Coronary artery (tissue), 2 donors: ENCODE data around the gene CCNG2.

Experiments used
- DNase-seq: peaks from one replicate; pipeline ENCODE4 v3.0.0-alpha.2; 2017; ENCODE audit warnings: low spot score
- H3K27ac ChIP-seq, 2 donors: fragments of 200-600 bp; sonication (generic); one replicate each; pipeline ENCODE4 v1.5.1; 2016 to 2019
- H3K4me3 ChIP-seq: fragments of 200-600 bp; sonication (generic); 2 replicates; pipeline ENCODE4 v1.5.1; 2016; ENCODE audit warnings: mild to moderate bottlenecking, moderate library complexity
- TF ChIP-seq, protein P1 (sequence below): fragments of 200-600 bp; sonication (generic); IDR thresholded peaks from one replicate; pipeline ENCODE4 v1.5.1; 2019; ENCODE audit warnings: antibody characterized with exemption

CCNG2 gene

DNA sequence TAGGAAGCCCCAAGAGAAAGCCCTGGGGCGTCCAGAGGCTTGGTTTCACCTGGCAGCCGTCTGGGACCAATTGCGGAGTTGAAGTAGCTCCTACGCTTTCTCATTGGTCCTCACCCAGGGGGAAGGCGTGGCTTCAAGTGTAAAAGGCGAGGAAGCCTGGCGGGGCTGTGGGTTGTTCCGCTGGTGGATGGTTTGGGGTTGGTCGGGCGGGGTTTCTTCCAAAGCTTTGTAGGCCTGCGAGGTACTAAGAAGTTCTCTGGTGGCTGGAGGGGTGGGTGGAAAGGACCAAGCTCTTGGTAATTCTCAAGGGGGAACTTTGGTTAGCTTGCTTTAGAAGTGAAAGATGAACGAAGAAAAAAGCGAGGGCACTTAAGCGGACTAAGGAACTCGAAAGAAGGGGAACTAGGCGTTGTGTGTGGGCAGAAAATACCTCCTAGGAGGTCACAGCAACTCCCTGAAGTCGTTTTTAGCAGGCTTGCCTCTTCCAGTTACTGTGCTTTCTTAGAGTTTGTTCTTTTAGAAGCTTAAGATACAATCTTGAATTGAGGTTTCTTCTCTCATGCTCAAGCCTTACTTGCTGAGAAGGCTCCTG lies 36.6 kb downstream of the CCNG2 start:
- Histone ChIP-seq H3K27ac (no peak overlapping the region), H3K4me3 (no peak overlapping the region)
- no peak for DNase-seq
- TF ChIP-seq, protein P1, sequence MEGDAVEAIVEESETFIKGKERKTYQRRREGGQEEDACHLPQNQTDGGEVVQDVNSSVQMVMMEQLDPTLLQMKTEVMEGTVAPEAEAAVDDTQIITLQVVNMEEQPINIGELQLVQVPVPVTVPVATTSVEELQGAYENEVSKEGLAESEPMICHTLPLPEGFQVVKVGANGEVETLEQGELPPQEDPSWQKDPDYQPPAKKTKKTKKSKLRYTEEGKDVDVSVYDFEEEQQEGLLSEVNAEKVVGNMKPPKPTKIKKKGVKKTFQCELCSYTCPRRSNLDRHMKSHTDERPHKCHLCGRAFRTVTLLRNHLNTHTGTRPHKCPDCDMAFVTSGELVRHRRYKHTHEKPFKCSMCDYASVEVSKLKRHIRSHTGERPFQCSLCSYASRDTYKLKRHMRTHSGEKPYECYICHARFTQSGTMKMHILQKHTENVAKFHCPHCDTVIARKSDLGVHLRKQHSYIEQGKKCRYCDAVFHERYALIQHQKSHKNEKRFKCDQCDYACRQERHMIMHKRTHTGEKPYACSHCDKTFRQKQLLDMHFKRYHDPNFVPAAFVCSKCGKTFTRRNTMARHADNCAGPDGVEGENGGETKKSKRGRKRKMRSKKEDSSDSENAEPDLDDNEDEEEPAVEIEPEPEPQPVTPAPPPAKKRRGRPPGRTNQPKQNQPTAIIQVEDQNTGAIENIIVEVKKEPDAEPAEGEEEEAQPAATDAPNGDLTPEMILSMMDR = no peak

DNA sequence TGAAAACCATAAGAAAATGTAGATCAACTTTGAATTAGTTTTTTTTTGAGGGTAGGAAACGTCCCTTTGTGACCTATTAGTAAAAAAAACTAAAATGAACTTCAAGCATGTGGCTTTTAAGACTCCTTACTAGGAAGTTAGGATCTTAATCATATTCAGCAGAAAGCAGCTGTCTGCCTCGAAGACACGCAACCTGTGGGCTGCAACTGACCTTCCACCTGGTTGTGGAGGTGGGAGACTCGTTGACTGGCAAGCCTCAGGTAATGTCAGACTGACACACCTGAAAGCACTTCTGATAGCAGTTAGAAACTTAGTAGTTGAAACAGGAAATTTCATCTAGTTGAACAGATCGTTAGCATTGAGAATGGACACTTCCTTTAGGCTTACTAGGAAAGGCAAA lies 37.4 kb downstream of the CCNG2 start:
- Histone ChIP-seq H3K27ac (no peak overlapping the region), H3K4me3 (no peak overlapping the region)
- TF ChIP-seq, protein P1 = no peak
- no peak for DNase-seq

DNA sequence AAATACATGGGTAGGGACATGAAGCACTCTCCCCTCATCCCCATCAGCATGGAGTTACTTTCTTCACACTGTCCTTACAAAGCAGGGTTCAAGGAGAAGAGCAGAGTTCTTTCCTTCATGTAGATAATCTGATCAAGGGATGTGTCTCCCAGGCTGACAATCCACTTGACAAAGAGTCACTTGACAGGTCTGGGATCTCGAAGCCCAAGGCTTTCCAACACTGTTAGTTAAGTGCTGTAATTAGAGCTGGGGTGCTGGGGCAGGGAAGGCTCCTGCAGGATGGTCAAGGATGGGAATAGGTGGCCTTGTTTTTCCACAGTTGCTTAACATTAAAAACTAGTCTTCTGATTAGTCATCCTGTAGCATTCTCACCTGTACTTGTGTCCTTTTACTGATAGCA lies 38.0 kb downstream of the CCNG2 start:
- TF ChIP-seq, protein P1 = no peak
- H3K4me3 ChIP-seq = no peak overlapping the region
- no peak for DNase-seq
- H3K27ac ChIP-seq = no peak overlapping the region

DNA sequence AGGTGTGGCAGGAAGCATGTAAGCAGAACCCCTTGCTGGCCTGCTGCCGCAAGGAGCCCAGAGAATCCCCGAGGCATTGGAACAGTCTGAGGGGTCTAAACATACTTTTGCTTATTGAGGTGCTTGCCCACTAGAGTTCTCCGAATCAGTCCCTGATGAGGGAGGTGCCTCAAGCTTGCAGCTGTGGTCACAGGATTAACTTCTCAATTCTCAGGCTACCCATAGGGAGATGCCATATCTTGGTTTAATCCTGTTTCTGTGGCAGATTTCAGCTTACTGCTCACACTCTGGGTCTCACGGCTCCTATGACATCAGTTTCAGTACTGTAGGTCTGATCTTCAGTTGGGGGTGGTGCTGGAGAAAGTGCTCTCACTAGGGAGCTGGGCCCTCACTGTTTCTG lies 39.9 kb downstream of the CCNG2 start:
- Histone ChIP-seq H3K27ac (no peak overlapping the region), H3K4me3 (no peak overlapping the region)
- DNase-seq = no peak
- TF ChIP-seq, protein P1 = no peak

DNA sequence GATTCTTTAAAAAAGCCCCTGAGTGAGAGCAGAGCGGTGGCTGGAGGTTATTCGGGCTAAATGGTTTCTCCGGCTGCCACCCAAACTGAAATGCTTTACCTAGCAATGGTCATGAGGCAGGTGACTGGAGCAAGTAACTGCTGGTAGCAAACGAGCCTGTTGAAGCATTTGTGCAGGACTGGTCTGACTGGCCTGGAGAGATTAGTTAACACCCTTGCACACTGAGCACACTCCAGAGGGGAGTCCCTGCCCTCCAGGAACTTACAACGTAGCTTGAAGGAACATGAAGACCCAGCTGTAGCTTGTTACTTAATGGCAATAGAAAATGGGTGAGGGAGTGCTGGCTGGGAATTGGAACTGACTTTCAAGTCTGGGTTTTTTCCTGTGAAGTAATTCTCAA lies 40.4 kb downstream of the CCNG2 start:
- no peak for DNase-seq
- TF ChIP-seq, protein P1 = no peak
- no peak overlapping the region for H3K27ac ChIP-seq
- H3K4me3 ChIP-seq = no peak overlapping the region

DNA sequence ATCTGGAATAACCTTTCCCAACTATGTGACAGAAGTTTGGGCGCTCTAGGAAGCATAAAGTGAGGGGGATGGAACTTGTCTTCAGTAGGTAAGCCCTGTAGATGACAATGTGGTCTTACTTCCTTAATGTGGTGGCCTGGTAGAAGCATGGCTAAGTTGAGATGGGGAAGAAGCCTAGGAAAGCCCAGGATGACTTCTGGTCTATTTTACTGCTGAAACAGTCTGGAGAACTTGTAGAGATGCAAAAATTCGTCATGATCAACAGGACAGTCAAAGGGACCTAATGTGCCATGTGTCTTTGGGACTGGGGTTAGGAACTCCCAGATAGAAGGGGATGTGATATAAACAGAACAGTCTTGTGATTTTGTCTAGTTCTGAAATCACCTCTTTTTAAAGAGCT lies 40.8 kb downstream of the CCNG2 start:
- TF ChIP-seq, protein P1 = no peak
- Histone ChIP-seq H3K27ac (no peak overlapping the region), H3K4me3 (no peak overlapping the region)
- no peak for DNase-seq

DNA sequence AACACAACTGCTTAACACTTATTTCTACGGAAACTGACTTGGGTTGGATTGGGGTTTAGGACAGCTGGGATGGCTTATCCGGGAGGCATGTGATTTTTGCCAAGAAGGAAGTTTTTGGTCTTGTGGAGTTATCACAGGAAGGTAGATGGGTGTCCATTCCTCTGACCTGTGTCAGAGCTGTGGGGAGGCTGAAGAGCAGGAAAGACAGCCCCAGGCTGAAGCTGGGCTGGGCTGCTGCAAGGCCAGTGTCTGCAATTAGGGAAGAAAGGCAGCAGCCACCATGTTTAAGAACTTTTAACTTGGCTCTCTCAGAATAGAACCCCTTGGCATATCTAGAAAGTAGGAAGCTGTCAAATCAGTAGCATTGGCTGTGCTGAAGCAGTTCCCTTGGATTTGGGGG lies 42.3 kb downstream of the CCNG2 start:
- no peak overlapping the region for H3K27ac ChIP-seq
- H3K4me3 ChIP-seq = no peak overlapping the region
- no peak for DNase-seq
- TF ChIP-seq, protein P1 = no peak
